OCI-M2 (cell line): Measurements from ENCODE around the gene PLEKHG1.

ENCODE experiments used
- DNase-seq: peaks from one replicate; lab custom pipeline; 2025; ENCODE audit not compliant: unreplicated experiment; lab: John Stamatoyannopoulos, UW

PLEKHG1 gene

DNA sequence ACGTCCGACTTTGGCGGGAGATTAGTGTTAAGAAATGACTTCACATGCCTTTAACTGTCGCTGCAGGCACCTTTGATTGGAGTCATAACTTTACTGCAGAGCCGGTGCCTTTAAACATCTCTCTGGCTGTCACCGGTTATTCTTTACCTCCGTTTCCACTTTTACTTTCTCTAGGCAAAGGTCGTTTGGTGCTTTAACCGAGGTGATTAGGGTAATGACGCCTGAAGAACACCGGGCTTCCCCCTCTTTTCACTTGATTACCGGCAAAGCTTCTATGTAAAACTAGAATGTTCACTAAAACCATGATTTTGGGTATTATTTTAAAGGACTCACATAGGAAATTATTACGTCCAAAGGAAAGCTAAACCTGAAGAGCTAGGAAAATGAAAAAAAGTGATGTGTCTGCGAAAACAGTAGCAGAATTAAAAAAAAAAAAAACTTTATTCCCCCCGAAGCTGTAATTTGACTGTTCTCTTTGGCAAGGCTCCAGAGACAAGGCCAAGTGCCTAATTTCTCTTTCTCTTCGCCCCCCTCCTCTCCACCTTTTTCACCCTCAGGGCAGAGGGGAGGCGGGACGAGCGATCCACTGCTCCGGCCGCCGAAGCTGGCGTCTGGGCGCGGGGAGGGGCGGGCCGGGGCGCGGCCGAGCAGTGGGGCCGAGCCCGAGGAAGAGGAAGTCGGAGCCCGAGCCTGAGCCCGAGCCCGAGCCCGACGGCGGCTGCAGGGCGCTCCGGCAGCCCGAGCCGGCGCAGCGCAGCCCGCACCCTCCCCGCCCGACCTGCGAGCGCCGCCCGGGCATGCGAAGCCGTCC, at the start of gene PLEKHG1:
Gene PLEKHG1, plus strand, starts transcription at position 687 of the 811 bp plus-strand sequence. CDS start 133,797 bp downstream, outside the sequence.
- no peak for DNase-seq

- no peak for DNase-seq
These were observed 49.4 kb upstream of the PLEKHG1 start for GRCh38 chr6:150550244-150550643.

- DNase-seq, result no peak
These were observed 42.6 kb upstream of the PLEKHG1 start for GRCh38 chr6:150557043-150557599.

DNA sequence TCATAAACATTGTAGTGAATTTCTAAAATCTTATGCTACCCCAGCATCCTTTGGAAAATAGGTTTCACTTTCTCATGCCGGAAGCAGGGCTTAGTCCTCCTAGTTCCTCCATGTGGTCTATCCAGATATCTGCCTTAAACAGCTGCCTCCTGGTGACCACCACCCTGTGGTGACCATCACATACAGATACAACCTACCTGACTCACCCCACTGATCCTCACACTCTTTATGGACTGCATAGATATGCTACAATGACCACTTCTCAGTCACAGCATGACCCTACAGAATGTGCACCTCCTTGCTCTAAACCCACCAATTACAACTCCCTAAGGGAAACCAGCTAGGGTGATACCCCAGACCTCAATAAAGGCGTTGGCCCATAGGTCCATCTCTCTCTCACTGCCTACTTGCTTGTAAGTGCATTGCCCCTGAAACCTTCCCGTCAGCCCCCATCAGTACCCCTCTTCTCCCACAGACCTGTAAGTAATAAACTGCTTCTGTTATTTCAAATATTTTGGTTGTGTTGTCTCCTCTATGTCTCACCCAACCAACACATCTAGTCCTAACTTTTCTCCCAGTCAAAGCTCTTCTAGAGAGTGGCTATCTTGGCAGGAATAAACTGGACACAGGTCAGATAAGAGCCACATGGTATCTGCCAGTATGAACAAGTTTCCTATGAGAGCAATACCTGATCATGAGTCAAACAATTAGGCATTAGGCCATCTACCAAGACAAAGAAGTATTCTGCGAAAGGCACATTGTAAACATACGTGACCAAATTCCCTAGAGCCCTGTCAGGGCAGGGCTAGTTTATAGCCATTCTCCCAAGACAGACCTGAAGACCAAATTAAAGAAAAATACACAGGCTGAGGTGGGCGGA, 39.4 kb upstream of the PLEKHG1 start:
- DNase-seq, result no peak

- no peak for DNase-seq
These were observed 38.8 kb upstream of the PLEKHG1 start for GRCh38 chr6:150560884-150561219.

- no peak for DNase-seq
These were observed 33.7 kb upstream of the PLEKHG1 start for GRCh38 chr6:150565945-150566344.

DNA sequence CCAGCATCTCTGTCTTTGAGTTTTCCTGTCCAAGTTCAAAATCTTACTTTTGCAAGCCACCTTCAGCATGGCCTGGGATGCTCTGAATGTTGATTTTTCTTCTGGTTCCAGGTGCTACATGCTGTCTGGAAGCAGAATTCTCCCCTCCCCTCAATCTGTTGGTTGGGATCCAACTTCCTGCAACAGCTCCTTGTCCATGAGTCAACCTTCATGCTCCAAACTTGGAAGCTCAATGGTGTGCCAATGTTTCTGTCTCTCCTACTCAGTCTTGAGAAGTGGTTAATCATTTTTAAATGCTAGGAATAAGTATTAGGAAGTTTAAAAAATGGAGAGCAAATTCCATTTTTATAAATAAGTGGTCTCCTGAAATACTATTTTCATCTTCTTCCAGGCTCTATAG, 33.2 kb upstream of the PLEKHG1 start:
- no peak for DNase-seq

DNA sequence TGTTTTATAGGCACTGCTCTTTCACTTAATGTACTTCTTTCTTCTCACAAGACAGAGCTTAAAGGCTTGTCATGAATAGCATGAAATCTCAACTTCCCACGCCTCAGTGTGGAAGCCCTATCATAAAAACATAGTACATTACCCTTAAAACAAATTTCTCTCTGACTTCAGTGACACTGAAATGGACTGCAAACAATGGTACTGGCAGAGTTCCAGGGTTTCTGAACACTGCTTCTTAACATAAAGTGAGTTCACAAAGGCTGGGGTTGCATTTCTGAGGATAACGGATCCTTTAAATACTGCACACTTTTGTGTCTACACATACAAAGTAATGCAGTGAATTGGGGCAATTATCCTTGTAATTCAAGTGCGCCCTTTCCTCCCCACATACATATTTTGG, 32.3 kb upstream of the PLEKHG1 start:
- DNase-seq, result no peak

DNA sequence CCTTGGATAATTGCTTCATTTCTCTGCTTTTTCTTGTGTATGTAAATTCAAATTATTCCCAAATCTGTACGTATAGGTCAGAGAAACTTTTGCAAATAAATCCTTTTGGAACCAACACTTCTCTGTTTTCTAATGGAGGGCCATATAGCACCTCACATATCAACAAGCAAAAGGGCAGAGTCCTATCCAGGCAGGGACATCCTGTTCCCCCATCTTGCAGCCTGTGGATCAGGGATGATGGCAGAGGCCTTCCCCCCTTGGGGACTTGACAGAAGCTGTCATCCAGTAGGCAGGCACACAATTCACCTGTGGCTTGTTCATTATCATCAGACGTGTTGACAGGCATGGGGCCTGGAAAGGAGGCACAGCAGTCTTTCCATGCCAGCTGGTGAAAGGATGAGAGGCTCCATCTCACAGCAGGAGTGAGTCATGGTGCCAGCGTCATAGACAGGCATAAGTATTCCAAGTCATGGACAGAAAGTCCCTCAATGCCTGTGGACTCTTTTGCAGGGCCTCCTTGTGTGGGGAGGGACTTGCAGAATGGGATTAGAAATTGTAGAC, 31.8 kb upstream of the PLEKHG1 start:
- DNase-seq, result no peak

- DNase-seq, result no peak
These were observed 31.1 kb upstream of the PLEKHG1 start for GRCh38 chr6:150568560-150568959.

- no peak for DNase-seq
These were observed 30.5 kb upstream of the PLEKHG1 start for GRCh38 chr6:150569161-150569560.

GRCh38 chr6:150573041-150573681, 26.5 kb upstream of the PLEKHG1 start:
- no peak for DNase-seq

- DNase-seq, result no peak
These were observed 23.8 kb upstream of the PLEKHG1 start for GRCh38 chr6:150575836-150576235.

DNA sequence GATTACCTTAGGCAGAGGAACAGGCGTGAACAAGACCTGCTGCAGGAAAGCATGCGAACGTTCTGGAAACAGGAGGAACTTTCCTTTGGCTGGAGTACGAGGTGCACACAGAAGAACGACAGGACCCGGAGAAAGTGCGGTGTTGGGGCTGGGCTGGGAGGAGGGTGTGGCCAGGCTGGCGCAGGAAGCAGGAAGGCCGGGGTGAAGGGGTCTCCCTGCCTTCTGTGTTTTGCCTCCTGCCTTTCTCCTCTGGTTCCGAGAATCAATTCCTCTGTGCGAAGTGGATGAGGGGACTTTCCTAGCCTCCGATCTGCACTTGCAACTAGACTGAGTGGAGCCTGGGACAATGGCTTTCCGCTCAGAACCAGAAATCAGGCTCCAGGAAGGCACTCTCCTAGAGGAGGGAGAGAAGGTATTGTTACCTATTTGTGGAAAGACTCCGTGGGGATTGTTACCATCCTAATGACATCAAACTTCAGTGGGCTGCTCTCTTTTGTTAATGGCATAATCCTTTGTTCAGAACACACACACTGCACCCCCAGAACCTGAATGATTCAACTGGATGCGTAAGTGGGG, 22.9 kb upstream of the PLEKHG1 start:
- no peak for DNase-seq

- DNase-seq, result no peak
These were observed 20.1 kb upstream of the PLEKHG1 start for GRCh38 chr6:150579611-150580010.

DNA sequence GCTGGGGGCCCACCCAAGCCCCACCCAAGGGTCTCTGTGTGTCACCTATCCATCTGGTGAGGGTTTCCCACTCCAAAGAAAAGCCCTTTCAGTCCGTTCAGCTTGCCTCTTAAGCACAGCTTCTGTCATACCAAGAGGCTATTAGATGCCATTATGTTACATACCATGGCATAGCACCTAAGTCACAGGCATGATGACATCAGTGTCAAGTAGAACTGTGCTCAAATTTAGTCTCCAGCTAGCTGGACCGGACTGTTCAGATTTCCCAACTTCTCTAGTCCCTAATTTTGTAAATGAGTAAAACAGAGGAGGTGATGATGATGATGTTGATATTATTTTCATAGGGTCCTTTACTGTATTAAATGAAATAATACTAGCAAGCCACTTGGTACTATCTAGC, 19.2 kb upstream of the PLEKHG1 start:
- DNase-seq, result no peak

- DNase-seq, result no peak
These were observed 15.6 kb upstream of the PLEKHG1 start for GRCh38 chr6:150584065-150584464.

DNA sequence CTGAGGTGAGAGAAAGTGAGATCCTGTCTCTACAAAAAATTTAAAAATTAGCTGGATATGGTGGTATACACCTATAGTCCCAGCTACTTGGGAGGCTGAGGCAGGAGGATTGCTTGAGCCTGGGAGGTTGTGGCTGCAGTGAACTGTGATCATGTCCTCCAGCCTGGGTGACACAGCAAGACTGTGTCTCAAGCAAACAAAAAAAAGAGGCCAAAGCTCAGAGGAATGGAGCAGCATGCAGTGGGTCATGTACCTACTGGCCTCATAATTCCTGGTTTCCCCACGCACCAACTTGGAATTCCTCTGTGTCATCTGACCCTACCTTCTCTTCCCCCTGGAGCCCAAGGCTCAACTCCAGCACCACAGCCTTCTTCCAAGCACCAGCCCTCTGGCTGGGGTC, 15.1 kb upstream of the PLEKHG1 start:
- no peak for DNase-seq

DNA sequence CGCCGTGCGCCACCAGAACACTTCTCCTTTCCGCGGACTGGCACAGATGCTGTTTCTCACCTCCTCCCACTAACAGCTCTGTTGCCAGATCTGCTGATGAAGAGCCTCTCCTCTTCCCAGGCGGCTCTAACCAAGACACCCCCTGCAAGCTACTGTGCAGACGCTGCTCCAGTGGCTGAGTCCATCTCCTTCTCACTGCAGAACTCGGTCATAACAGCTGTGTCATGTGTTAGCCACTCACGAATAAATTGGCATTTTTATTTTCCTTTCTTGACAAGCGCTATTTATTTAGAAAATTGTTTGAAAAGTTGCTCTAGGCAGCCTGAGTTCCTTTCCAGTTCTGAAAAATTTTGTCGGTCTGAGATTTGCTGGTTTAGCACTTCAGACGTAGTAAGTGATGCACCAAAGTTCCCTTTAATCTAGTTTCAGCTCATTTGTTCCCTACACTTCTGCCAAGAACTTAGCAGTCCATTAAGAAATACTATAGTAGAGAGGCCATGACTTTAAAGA, 12.8 kb upstream of the PLEKHG1 start:
- no peak for DNase-seq

GRCh38 chr6:150587637-150588036, 12.0 kb upstream of the PLEKHG1 start:
- DNase-seq, result no peak
